Tibial nerve (tissue), 4 donors: Measurements from ENCODE around the gene RPS6KL1. TPM values are rescaled to one million over a fixed set of nuclear protein-coding genes. Genes with fewer than 3 reads are reported as not detected.

Experiments used
- DNase-seq, 2 donors: peaks; one replicate each; pipeline ENCODE4 v3.0.0-alpha.2; 2019; ENCODE audit warnings: low spot score in 2 of 2
- H3K27ac ChIP-seq, 4 donors: fragments of 200-600 bp; sonication (generic) in 3 of 4; one replicate each; pipeline ENCODE4 v1.5.1; 2017 to 2019; ENCODE audit warnings: mild to moderate bottlenecking in 1 of 4
- H3K27me3 ChIP-seq, 2 donors: fragments of 200-600 bp; sonication (generic) in 1 of 2; one replicate each; pipeline versions ENCODE4 v1.5.1 to v1.6.0; 2017 to 2019
- H3K36me3 ChIP-seq, 3 donors: fragments of 200-600 bp; sonication (generic); one replicate each; pipeline ENCODE4 v1.5.1; 2018 to 2019
- H3K4me1 ChIP-seq, 4 donors: fragments of 200-600 bp; sonication (generic) in 3 of 4; one replicate each; pipeline ENCODE4 v1.5.1; 2017 to 2019
- H3K4me3 ChIP-seq, 4 donors: fragments of 200-600 bp; sonication (generic) in 3 of 4; one replicate each; pipeline ENCODE4 v1.5.1; 2017 to 2019; ENCODE audit warnings: mild to moderate bottlenecking in 1 of 4, moderate library complexity in 1 of 4
- H3K9me3 ChIP-seq, 4 donors: fragments of 200-600 bp; sonication (generic) in 3 of 4; one replicate each; pipeline ENCODE4 v1.5.1; 2017 to 2019
- CTCF ChIP-seq, 5 experiments: fragments of 200-600 bp in 3 of 5; fragments of 450-650 bp in 2 of 5; sonication (generic) in 3 of 5; IDR thresholded peaks; one replicate each; pipeline ENCODE4 v1.5.1; 2016 to 2019; ENCODE audit warnings: antibody characterized with exemption in 5 of 5, mild to moderate bottlenecking in 3 of 5, moderate library complexity in 2 of 5
- EP300 ChIP-seq, 2 donors: sonication (generic); formaldehyde crosslinking; IDR thresholded peaks; one replicate each; pipeline ENCODE4 v1.6.1; 2017; ENCODE audit warnings: antibody characterized with exemption in 2 of 2, mild to moderate bottlenecking in 1 of 2
- POLR2A ChIP-seq, 2 donors: fragments of 450-650 bp; IDR thresholded peaks; one replicate each; pipeline ENCODE4 v1.6.1; 2017; ENCODE audit warnings: antibody characterized with exemption in 2 of 2, mild to moderate bottlenecking in 2 of 2, moderate library complexity in 2 of 2
- WGBS, 2 donors: methylation state at CpG; one replicate each; pipeline ENCODE4 v1.1.5; 2018; 5-methylcytosine and 5-hydroxymethylcytosine counted together
- total RNA-seq, 4 donors: library from RNA; depleted of rRNA; stranded (reverse); fragments of >200 nt; gene quantifications; one replicate each; pipeline ENCODE4 v1.1.0, GENCODE V29; 2016

RPS6KL1 gene
- total RNA-seq, 4 donors from 2014 or later: 2.0 to 20.7 (median 7.7) TPM

GRCh38 chr14:74942181-74942580 lies 19.1 kb upstream of the RPS6KL1 start:
- Histone ChIP-seq H3K27me3 (no peaks in the 10 kb centered on the region), H3K9me3 (no peaks in the 10 kb centered on the region), H3K4me3 (peak overlapping the region in 1 of 4 donors; percentile 27), H3K4me1 (peaks cover 0 to 58% (median 38%) of the 10 kb centered on the region in 4 donors), H3K27ac (peak overlapping the region; percentile 7 to 82 (median 72)), H3K36me3 (peaks cover 0 to 5% (median 0%) of the 10 kb centered on the region in 3 donors)
- TF ChIP-seq CTCF (IDR thresholded peaks at IDR 0.05) (no peak), EP300 (IDR thresholded peaks at IDR 0.05) (no peak), POLR2A (IDR thresholded peaks at IDR 0.05) (no peak)
- 59 to 60% methylated on average over 12 of the region's 12 CpGs for WGBS, 2 donors
- DNase-seq: no peak

- H3K4me3 ChIP-seq: peak overlapping the region in 2 of 4 donors; percentile 1 to 27
- TF ChIP-seq POLR2A (IDR thresholded peaks at IDR 0.05) (no peak), EP300 (IDR thresholded peaks at IDR 0.05) (peak in 1 of 2 donors; percentile 33)
- no peaks in the 10 kb centered on the region for H3K27me3 ChIP-seq
- H3K9me3 ChIP-seq: no peaks in the 10 kb centered on the region
- peaks cover 0 to 5% (median 0%) of the 10 kb centered on the region in 3 donors for H3K36me3 ChIP-seq
- H3K4me1 ChIP-seq: peaks cover 0 to 53% (median 38%) of the 10 kb centered on the region in 4 donors
- H3K27ac ChIP-seq: peak overlapping the region; percentile 7 to 82 (median 72)
- DNase-seq: no peak
- WGBS, 2 donors: 24 to 31% methylated on average over 13 of the region's 13 CpGs
Observed at GRCh38 chr14:74941676-74942097, 18.6 kb upstream of the RPS6KL1 start.

- H3K4me3 ChIP-seq: no peak overlapping the region
- H3K27ac ChIP-seq: peak overlapping the region in 3 of 4 donors; percentile 64 to 82 (median 79)
- no peaks in the 10 kb centered on the region for H3K9me3 ChIP-seq
- no peak for TF ChIP-seq EP300 (IDR thresholded peaks at IDR 0.05)
- no peak for TF ChIP-seq POLR2A (IDR thresholded peaks at IDR 0.05)
- TF ChIP-seq CTCF (IDR thresholded peaks at IDR 0.05): no peak
- DNase-seq: no peak
- H3K4me1 ChIP-seq: peaks cover 0 to 47% (median 36%) of the 10 kb centered on the region in 4 donors
- peaks cover 0 to 5% (median 0%) of the 10 kb centered on the region in 3 donors for H3K36me3 ChIP-seq
- no peaks in the 10 kb centered on the region for H3K27me3 ChIP-seq
- WGBS, 2 donors: 77 to 81% methylated on average over 17 to 18 of the region's 18 CpGs
Observed at GRCh38 chr14:74940956-74941565, 18.0 kb upstream of the RPS6KL1 start.

- Histone ChIP-seq H3K27ac (peak overlapping the region in 3 of 4 donors; percentile 64 to 82 (median 79)), H3K27me3 (no peaks in the 10 kb centered on the region), H3K9me3 (no peaks in the 10 kb centered on the region), H3K36me3 (peaks cover 0 to 5% (median 0%) of the 10 kb centered on the region in 3 donors), H3K4me3 (no peak overlapping the region), H3K4me1 (peaks cover 0 to 61% (median 46%) of the 10 kb centered on the region in 4 donors)
- TF ChIP-seq CTCF (IDR thresholded peaks at IDR 0.05) (no peak), POLR2A (IDR thresholded peaks at IDR 0.05) (no peak), EP300 (IDR thresholded peaks at IDR 0.05) (no peak)
- WGBS, 2 donors: 90 to 91% methylated on average over 10 of the region's 10 CpGs
- DNase-seq: no peak
Observed at GRCh38 chr14:74938531-74939495, 15.8 kb upstream of the RPS6KL1 start.

- no peaks in the 10 kb centered on the region for H3K9me3 ChIP-seq
- peaks cover 0 to 2% (median 0%) of the 10 kb centered on the region in 3 donors for H3K36me3 ChIP-seq
- no peak overlapping the region for H3K4me3 ChIP-seq
- 91% methylated on average over 2 of the region's 2 CpGs for WGBS, 2 donors
- H3K4me1 ChIP-seq: peaks cover 0 to 64% (median 46%) of the 10 kb centered on the region in 4 donors
- no peak for TF ChIP-seq POLR2A (IDR thresholded peaks at IDR 0.05)
- no peak for TF ChIP-seq EP300 (IDR thresholded peaks at IDR 0.05)
- no peak for TF ChIP-seq CTCF (IDR thresholded peaks at IDR 0.05)
- no peaks in the 10 kb centered on the region for H3K27me3 ChIP-seq
- H3K27ac ChIP-seq: no peak overlapping the region
- DNase-seq: no peak
Observed at GRCh38 chr14:74937171-74937570, 14.1 kb upstream of the RPS6KL1 start.
